ENCODE measurements around the gene USP17L27. TPM values are rescaled to one million over a fixed set of nuclear protein-coding genes. Genes with fewer than 3 reads are reported as not detected.
"Not testable (repeated sequence)": the region's sequence is repeated elsewhere in the genome, so short reads cannot be mapped to it uniquely, and the experiment has no call there.

Gene USP17L27
- not detected for polyA plus RNA-seq

DNA sequence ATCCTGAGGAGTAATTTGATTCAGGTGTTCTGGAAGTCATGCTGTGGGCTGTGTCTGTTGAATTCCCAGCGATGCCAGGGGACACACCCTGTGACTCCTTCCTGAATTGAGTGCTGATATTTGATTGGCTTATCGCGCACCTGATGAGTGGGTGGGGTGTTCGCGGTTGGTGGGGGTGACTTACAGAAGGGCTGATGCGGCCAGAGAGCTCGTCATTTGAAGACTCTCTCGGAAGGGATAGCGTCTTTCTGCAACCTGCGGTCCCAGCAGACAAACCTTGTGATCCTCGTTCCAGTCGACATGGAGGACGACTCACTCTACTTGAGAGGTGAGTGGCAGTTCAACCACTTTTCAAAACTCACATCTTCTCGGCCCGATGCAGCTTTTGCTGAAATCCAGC lies at the start of gene USP17L27:
Gene USP17L27, plus strand, starts transcription at position 301 of the 400 bp plus-strand sequence. Its CDS starts 0 bp downstream, at position 301.
- H3K27ac ChIP-seq (ENCODE audit: low read depth in 2 of 2, low read length in 1 of 2); H3K9me3 ChIP-seq (ENCODE audit: control insufficient read depth in 2 of 2, insufficient read depth in 1 of 2, low read depth in 1 of 2, low read length in 1 of 2); H3K4me1 ChIP-seq (ENCODE audit: control insufficient read depth in 2 of 2, insufficient read depth in 2 of 2, low read length in 1 of 2); H3K27me3 ChIP-seq (ENCODE audit: control insufficient read depth in 1 of 2, insufficient read depth in 2 of 2, low read length in 2 of 2); H3K4me3 ChIP-seq (ENCODE audit: low read depth in 1 of 2, low read length in 2 of 2); H3K36me3 ChIP-seq (ENCODE audit: control insufficient read depth in 2 of 2, insufficient read depth in 2 of 2, low read length in 1 of 2): not testable (repeated sequence)
- no CpG with 5 or more reads among the region's 15 CpGs for WGBS, 2 donors

DNA sequence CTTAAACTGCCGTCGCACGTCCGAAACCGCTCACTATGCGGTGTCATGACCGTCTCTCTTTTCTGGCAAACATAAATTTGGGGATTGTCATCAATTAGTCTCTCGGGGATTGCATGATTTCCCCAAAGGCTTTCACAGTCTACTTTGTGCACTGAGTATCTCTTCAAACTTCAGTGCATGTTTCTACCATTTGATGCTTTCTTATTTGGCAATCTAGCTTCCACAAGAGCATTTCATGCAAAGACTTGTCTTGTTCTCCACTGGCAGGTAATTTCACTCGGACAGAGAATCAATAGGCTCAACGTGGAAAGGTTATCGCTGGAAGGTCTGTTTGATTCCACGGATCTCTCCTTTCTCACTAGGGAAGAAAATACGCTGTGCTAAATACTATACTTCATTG lies 19.8 kb upstream of the USP17L27 start:
- not testable (repeated sequence) for H3K36me3 ChIP-seq (ENCODE audit: control insufficient read depth in 2 of 2, insufficient read depth in 2 of 2, low read length in 1 of 2); H3K9me3 ChIP-seq (ENCODE audit: control insufficient read depth in 2 of 2, insufficient read depth in 1 of 2, low read depth in 1 of 2, low read length in 1 of 2); H3K4me1 ChIP-seq (ENCODE audit: control insufficient read depth in 2 of 2, insufficient read depth in 2 of 2, low read length in 1 of 2); H3K27ac ChIP-seq (ENCODE audit: low read depth in 2 of 2, low read length in 1 of 2); H3K4me3 ChIP-seq (ENCODE audit: low read depth in 1 of 2, low read length in 2 of 2); H3K27me3 ChIP-seq (ENCODE audit: control insufficient read depth in 1 of 2, insufficient read depth in 2 of 2, low read length in 2 of 2)
- WGBS, 2 donors, result 87 to 93% methylated on average over 1 of the region's 13 CpGs

- not testable (repeated sequence) for H3K27ac ChIP-seq (ENCODE audit: low read depth in 2 of 2, low read length in 1 of 2); H3K4me3 ChIP-seq (ENCODE audit: low read depth in 1 of 2, low read length in 2 of 2); H3K9me3 ChIP-seq (ENCODE audit: control insufficient read depth in 2 of 2, insufficient read depth in 1 of 2, low read depth in 1 of 2, low read length in 1 of 2); H3K36me3 ChIP-seq (ENCODE audit: control insufficient read depth in 2 of 2, insufficient read depth in 2 of 2, low read length in 1 of 2); H3K27me3 ChIP-seq (ENCODE audit: control insufficient read depth in 1 of 2, insufficient read depth in 2 of 2, low read length in 2 of 2); H3K4me1 ChIP-seq (ENCODE audit: control insufficient read depth in 2 of 2, insufficient read depth in 2 of 2, low read length in 1 of 2)
- no CpG with 5 or more reads among the region's 15 CpGs for WGBS, 2 donors
Observed at GRCh38 chr4:9324865-9325264, 19.1 kb upstream of the USP17L27 start, which contains the start of gene USP17L24. Gene USP17L24, plus strand, starts transcription at chr4:9325165. Its CDS starts 0 bp downstream, at chr4:9325165.

DNA sequence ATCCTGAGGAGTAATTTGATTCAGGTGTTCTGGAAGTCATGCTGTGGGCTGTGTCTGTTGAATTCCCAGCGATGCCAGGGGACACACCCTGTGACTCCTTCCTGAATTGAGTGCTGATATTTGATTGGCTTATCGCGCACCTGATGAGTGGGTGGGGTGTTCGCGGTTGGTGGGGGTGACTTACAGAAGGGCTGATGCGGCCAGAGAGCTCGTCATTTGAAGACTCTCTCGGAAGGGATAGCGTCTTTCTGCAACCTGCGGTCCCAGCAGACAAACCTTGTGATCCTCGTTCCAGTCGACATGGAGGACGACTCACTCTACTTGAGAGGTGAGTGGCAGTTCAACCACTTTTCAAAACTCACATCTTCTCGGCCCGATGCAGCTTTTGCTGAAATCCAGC lies 14.3 kb upstream of the USP17L27 start, which contains the start of gene USP17L25:
Gene USP17L25, plus strand, starts transcription at position 301 of the 400 bp plus-strand sequence. Its CDS starts 0 bp downstream, at position 301.
- H3K9me3 ChIP-seq (ENCODE audit: control insufficient read depth in 2 of 2, insufficient read depth in 1 of 2, low read depth in 1 of 2, low read length in 1 of 2); H3K27me3 ChIP-seq (ENCODE audit: control insufficient read depth in 1 of 2, insufficient read depth in 2 of 2, low read length in 2 of 2); H3K4me1 ChIP-seq (ENCODE audit: control insufficient read depth in 2 of 2, insufficient read depth in 2 of 2, low read length in 1 of 2); H3K36me3 ChIP-seq (ENCODE audit: control insufficient read depth in 2 of 2, insufficient read depth in 2 of 2, low read length in 1 of 2); H3K27ac ChIP-seq (ENCODE audit: low read depth in 2 of 2, low read length in 1 of 2); H3K4me3 ChIP-seq (ENCODE audit: low read depth in 1 of 2, low read length in 2 of 2): not testable (repeated sequence)
- no CpG with 5 or more reads among the region's 15 CpGs for WGBS, 2 donors

DNA sequence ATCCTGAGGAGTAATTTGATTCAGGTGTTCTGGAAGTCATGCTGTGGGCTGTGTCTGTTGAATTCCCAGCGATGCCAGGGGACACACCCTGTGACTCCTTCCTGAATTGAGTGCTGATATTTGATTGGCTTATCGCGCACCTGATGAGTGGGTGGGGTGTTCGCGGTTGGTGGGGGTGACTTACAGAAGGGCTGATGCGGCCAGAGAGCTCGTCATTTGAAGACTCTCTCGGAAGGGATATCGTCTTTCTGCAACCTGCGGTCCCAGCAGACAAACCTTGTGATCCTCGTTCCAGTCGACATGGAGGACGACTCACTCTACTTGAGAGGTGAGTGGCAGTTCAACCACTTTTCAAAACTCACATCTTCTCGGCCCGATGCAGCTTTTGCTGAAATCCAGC lies 9.6 kb upstream of the USP17L27 start, which contains the start of gene USP17L26:
Gene USP17L26, plus strand, starts transcription at position 301 of the 400 bp plus-strand sequence. Its CDS starts 0 bp downstream, at position 301.
- not testable (repeated sequence) for H3K4me1 ChIP-seq (ENCODE audit: control insufficient read depth in 2 of 2, insufficient read depth in 2 of 2, low read length in 1 of 2); H3K9me3 ChIP-seq (ENCODE audit: control insufficient read depth in 2 of 2, insufficient read depth in 1 of 2, low read depth in 1 of 2, low read length in 1 of 2); H3K27me3 ChIP-seq (ENCODE audit: control insufficient read depth in 1 of 2, insufficient read depth in 2 of 2, low read length in 2 of 2); H3K27ac ChIP-seq (ENCODE audit: low read depth in 2 of 2, low read length in 1 of 2); H3K4me3 ChIP-seq (ENCODE audit: low read depth in 1 of 2, low read length in 2 of 2); H3K36me3 ChIP-seq (ENCODE audit: control insufficient read depth in 2 of 2, insufficient read depth in 2 of 2, low read length in 1 of 2)
- WGBS, 2 donors, result 92% methylated on average over 10 of the region's 15 CpGs; no CpG with 5 or more reads in 1 of the 2 donors

GRCh38 chr4:9339103-9339502 lies 4.8 kb upstream of the USP17L27 start, which contains the start of gene USP17L5:
Gene USP17L5, plus strand, starts transcription at chr4:9339403. Its CDS starts 0 bp downstream, at chr4:9339403.
- WGBS, 2 donors, result no CpG with 5 or more reads among the region's 15 CpGs
- H3K4me1 ChIP-seq (ENCODE audit: control insufficient read depth in 2 of 2, insufficient read depth in 2 of 2, low read length in 1 of 2); H3K27ac ChIP-seq (ENCODE audit: low read depth in 2 of 2, low read length in 1 of 2); H3K27me3 ChIP-seq (ENCODE audit: control insufficient read depth in 1 of 2, insufficient read depth in 2 of 2, low read length in 2 of 2); H3K36me3 ChIP-seq (ENCODE audit: control insufficient read depth in 2 of 2, insufficient read depth in 2 of 2, low read length in 1 of 2); H3K9me3 ChIP-seq (ENCODE audit: control insufficient read depth in 2 of 2, insufficient read depth in 1 of 2, low read depth in 1 of 2, low read length in 1 of 2); H3K4me3 ChIP-seq (ENCODE audit: low read depth in 1 of 2, low read length in 2 of 2): not testable (repeated sequence)

GRCh38 chr4:9348593-9348992 lies 4.6 kb downstream of the USP17L27 start, which contains the start of gene USP17L28:
Gene USP17L28, plus strand, starts transcription at chr4:9348893. Its CDS starts 0 bp downstream, at chr4:9348893.
- H3K4me3 ChIP-seq (ENCODE audit: low read depth in 1 of 2, low read length in 2 of 2); H3K27ac ChIP-seq (ENCODE audit: low read depth in 2 of 2, low read length in 1 of 2); H3K4me1 ChIP-seq (ENCODE audit: control insufficient read depth in 2 of 2, insufficient read depth in 2 of 2, low read length in 1 of 2); H3K36me3 ChIP-seq (ENCODE audit: control insufficient read depth in 2 of 2, insufficient read depth in 2 of 2, low read length in 1 of 2); H3K9me3 ChIP-seq (ENCODE audit: control insufficient read depth in 2 of 2, insufficient read depth in 1 of 2, low read depth in 1 of 2, low read length in 1 of 2); H3K27me3 ChIP-seq (ENCODE audit: control insufficient read depth in 1 of 2, insufficient read depth in 2 of 2, low read length in 2 of 2): not testable (repeated sequence)
- WGBS, 2 donors, result no CpG with 5 or more reads among the region's 15 CpGs

DNA sequence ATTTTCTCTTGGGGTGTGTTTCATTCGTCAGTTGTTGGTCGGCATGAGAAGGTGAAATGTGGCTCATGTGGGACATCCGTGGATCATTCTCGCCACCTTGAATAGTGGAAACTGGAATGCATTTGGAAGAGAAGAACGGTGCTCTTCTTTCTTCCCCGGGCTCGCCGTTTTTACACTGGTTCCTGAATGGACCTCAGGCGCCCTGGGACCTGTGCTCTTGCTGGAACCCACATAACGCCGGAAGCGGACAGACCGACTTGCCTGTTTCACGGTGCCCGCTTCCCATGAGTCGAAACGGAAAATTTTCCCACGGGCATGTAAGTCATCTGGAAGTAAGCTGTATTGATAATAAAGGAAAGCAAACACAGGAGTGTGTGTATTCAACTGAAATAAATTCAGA lies 6.9 kb downstream of the USP17L27 start:
- H3K4me1 ChIP-seq (ENCODE audit: control insufficient read depth in 2 of 2, insufficient read depth in 2 of 2, low read length in 1 of 2), result not testable (repeated sequence)
- WGBS, 2 donors, result 94 to 95% methylated on average over 10 to 13 of the region's 18 CpGs

GRCh38 chr4:9353338-9353737 lies 9.4 kb downstream of the USP17L27 start, which contains the start of gene USP17L29:
Gene USP17L29, plus strand, starts transcription at chr4:9353638. Its CDS starts 0 bp downstream, at chr4:9353638.
- not testable (repeated sequence) for H3K27ac ChIP-seq (ENCODE audit: low read depth in 2 of 2, low read length in 1 of 2); H3K36me3 ChIP-seq (ENCODE audit: control insufficient read depth in 2 of 2, insufficient read depth in 2 of 2, low read length in 1 of 2); H3K4me1 ChIP-seq (ENCODE audit: control insufficient read depth in 2 of 2, insufficient read depth in 2 of 2, low read length in 1 of 2); H3K9me3 ChIP-seq (ENCODE audit: control insufficient read depth in 2 of 2, insufficient read depth in 1 of 2, low read depth in 1 of 2, low read length in 1 of 2); H3K4me3 ChIP-seq (ENCODE audit: low read depth in 1 of 2, low read length in 2 of 2); H3K27me3 ChIP-seq (ENCODE audit: control insufficient read depth in 1 of 2, insufficient read depth in 2 of 2, low read length in 2 of 2)
- no CpG with 5 or more reads among the region's 15 CpGs for WGBS, 2 donors

More for the DNA sequence above, 6.9 kb downstream of the USP17L27 start:
- H3K27ac ChIP-seq (ENCODE audit: low read depth in 2 of 2, low read length in 1 of 2); H3K9me3 ChIP-seq (ENCODE audit: control insufficient read depth in 2 of 2, insufficient read depth in 1 of 2, low read depth in 1 of 2, low read length in 1 of 2); H3K4me3 ChIP-seq (ENCODE audit: low read depth in 1 of 2, low read length in 2 of 2); H3K36me3 ChIP-seq (ENCODE audit: control insufficient read depth in 2 of 2, insufficient read depth in 2 of 2, low read length in 1 of 2); H3K27me3 ChIP-seq (ENCODE audit: control insufficient read depth in 1 of 2, insufficient read depth in 2 of 2, low read length in 2 of 2): not testable (repeated sequence)

DNA sequence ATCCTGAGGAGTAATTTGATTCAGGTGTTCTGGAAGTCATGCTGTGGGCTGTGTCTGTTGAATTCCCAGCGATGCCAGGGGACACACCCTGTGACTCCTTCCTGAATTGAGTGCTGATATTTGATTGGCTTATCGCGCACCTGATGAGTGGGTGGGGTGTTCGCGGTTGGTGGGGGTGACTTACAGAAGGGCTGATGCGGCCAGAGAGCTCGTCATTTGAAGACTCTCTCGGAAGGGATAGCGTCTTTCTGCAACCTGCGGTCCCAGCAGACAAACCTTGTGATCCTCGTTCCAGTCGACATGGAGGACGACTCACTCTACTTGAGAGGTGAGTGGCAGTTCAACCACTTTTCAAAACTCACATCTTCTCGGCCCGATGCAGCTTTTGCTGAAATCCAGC lies 18.9 kb downstream of the USP17L27 start, which contains the start of gene USP17L30:
Gene USP17L30, plus strand, starts transcription at position 301 of the 400 bp plus-strand sequence. Its CDS starts 0 bp downstream, at position 301.
- WGBS, 2 donors, result no CpG with 5 or more reads among the region's 15 CpGs
- not testable (repeated sequence) for H3K27me3 ChIP-seq (ENCODE audit: control insufficient read depth in 1 of 2, insufficient read depth in 2 of 2, low read length in 2 of 2); H3K36me3 ChIP-seq (ENCODE audit: control insufficient read depth in 2 of 2, insufficient read depth in 2 of 2, low read length in 1 of 2); H3K9me3 ChIP-seq (ENCODE audit: control insufficient read depth in 2 of 2, insufficient read depth in 1 of 2, low read depth in 1 of 2, low read length in 1 of 2); H3K4me3 ChIP-seq (ENCODE audit: low read depth in 1 of 2, low read length in 2 of 2); H3K4me1 ChIP-seq (ENCODE audit: control insufficient read depth in 2 of 2, insufficient read depth in 2 of 2, low read length in 1 of 2); H3K27ac ChIP-seq (ENCODE audit: low read depth in 2 of 2, low read length in 1 of 2)

Measured in esophagus (tissue), 2 donors.